Mucosa of descending colon (tissue), 3 donors: ENCODE data around the gene SEZ6L. TPM values are rescaled to one million over a fixed set of nuclear protein-coding genes. Genes with fewer than 3 reads are reported as not detected.

ENCODE experiments used
- ATAC-seq: fragments of 200-7000 bp; cut with Tn5 transposase; one replicate; pipeline ENCODE4 v1.9.1; 2020; ENCODE audit warnings: mild to moderate bottlenecking, moderate library complexity
- DNase-seq, 3 donors: peaks; one replicate each; pipeline ENCODE4 v3.0.0-alpha.2; 2020
- H3K36me3 ChIP-seq: fragments of 200-600 bp; one replicate; pipeline ENCODE4 v1.8.0; 2021; ENCODE audit warnings: low read depth, mild to moderate bottlenecking
- H3K4me1 ChIP-seq: fragments of 200-600 bp; one replicate; pipeline ENCODE4 v1.8.0; 2021; ENCODE audit warnings: low read depth, mild to moderate bottlenecking
- H3K4me3 ChIP-seq: fragments of 200-600 bp; one replicate; pipeline ENCODE4 v1.8.0; 2021; ENCODE audit warnings: mild to moderate bottlenecking
- H3K9me3 ChIP-seq: fragments of 200-600 bp; one replicate; pipeline ENCODE4 v1.8.0; 2021; ENCODE audit warnings: mild to moderate bottlenecking
- CTCF ChIP-seq: fragments of 200-600 bp; IDR thresholded peaks from one replicate; pipeline ENCODE4 v1.8.0; 2022; ENCODE audit warnings: antibody characterized with exemption, mild to moderate bottlenecking
- intact Hi-C, 2 donors: fragments of 100-400 bp; cut with DNase I in 1 of 2; cut with micrococcal nuclease in 1 of 2; formaldehyde crosslinking; loops; one replicate each; pipeline versions ENCODE4 v1.11.0 to v1.11.1; 2022; cut with DNase I, micrococcal nuclease
- total RNA-seq, 3 donors: library from RNA; stranded (reverse); fragmentation: NEBNext Ultra II Directional in 2 of 3; extraction: Animal tissue kit (Norgen Biotek cat#: 25700) in 2 of 3; gene quantifications; one replicate each; pipeline versions ENCODE4 v1.2.1 to v1.2.4, GENCODE V29; 2021 to 2023
- donor health status: DM: no; HTN: no; CAD: no; lungs with moderate emphysema.
- donor health status: DM: no; HTN: no; CAD: no.
- donor health status: DM: no; HTN: yes; CAD: no.

The SEZ6L gene
- total RNA-seq, 3 donors from 2014 or later: 0.09 to 2.0 TPM; not detected in 1

DNA sequence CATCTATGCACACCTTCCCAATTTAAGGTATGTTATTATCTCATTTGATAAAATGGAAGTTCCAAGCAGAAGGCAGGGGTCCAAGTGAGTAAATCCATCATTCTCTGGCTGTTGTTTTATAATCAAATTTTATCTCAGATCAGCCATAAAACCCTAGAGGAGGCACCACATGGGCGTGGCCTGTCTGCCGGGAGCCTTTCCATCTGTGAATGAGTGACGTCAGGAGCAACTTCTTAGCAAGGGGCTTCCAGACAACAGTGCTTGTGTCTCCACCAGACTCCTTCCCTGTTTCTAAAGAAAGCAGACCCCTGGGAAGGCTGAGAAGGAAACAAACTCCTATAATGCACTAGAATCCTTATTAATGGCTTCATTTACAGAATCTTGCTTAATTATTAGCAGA is 13.5 kb downstream of the SEZ6L start:
- no peak for TF ChIP-seq CTCF
- no peaks in the 10 kb centered on the region for H3K36me3 ChIP-seq
- no peak for ATAC-seq
- H3K4me1 ChIP-seq: no peaks in the 10 kb centered on the region
- no peak for DNase-seq
- H3K9me3 ChIP-seq: no peaks in the 10 kb centered on the region
- intact Hi-C loops: no loop called here
- no peak overlapping the region for H3K4me3 ChIP-seq

DNA sequence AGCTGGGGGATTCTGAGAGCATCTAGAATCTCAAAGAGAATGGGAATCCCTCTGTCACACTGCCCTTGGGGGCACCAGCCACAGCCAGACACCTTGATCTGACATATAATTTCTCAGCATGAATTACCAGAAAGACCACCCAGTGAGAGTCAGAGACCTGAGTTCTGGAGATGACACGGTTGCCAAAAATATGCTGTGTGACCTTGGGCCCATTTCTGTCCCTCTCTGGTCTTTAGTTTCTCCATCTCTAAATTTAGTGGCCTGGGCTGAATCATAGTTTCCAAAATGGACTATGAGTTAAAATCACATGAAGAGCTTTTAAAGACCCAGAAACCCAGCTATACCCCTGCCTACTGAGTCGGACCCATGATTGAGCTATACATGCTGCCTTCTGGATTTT is 15.9 kb downstream of the SEZ6L start:
- no peak for TF ChIP-seq CTCF
- intact Hi-C loops: no loop called here
- no peaks in the 10 kb centered on the region for H3K4me1 ChIP-seq
- H3K36me3 ChIP-seq: no peaks in the 10 kb centered on the region
- H3K4me3 ChIP-seq: no peak overlapping the region
- ATAC-seq (no peak), DNase-seq (no peak)
- H3K9me3 ChIP-seq: no peaks in the 10 kb centered on the region

GRCh38 chr22:26188341-26188740 is 19.1 kb downstream of the SEZ6L start:
- Histone ChIP-seq H3K4me3 (no peak overlapping the region), H3K36me3 (no peaks in the 10 kb centered on the region), H3K9me3 (no peaks in the 10 kb centered on the region), H3K4me1 (no peaks in the 10 kb centered on the region)
- intact Hi-C loops: no loop called here
- no peak for DNase-seq
- TF ChIP-seq CTCF: no peak
- no peak for ATAC-seq

DNA sequence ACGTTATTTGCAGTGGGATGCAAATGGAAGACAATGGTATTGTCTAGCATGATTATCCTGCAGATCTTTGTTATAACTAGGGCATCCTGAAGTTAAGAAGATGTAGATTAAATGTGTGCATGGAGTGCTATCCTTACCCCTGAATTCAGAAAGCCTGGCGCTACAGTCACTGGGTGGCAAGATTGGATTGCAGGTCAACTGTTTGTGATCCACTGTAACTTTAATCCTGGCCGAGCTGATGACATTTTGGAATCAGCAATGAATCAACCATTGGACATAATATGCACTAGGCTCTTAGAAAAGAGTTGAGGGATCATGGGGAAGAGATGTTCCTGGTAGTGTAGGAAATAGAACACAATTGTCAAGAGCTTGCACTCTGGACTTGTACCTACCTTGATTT is 25.1 kb downstream of the SEZ6L start:
- DNase-seq (no peak), ATAC-seq (no peak)
- intact Hi-C loops: no loop called here
- Histone ChIP-seq H3K9me3 (no peaks in the 10 kb centered on the region), H3K36me3 (no peaks in the 10 kb centered on the region), H3K4me1 (no peaks in the 10 kb centered on the region), H3K4me3 (no peak overlapping the region)
- TF ChIP-seq CTCF: no peak

- Histone ChIP-seq H3K36me3 (no peaks in the 10 kb centered on the region), H3K9me3 (no peaks in the 10 kb centered on the region), H3K4me3 (no peak overlapping the region), H3K4me1 (no peaks in the 10 kb centered on the region)
- intact Hi-C loops: no loop called here
- DNase-seq (no peak), ATAC-seq (no peak)
- no peak for TF ChIP-seq CTCF
Measured at GRCh38 chr22:26194877-26195276, 25.6 kb downstream of the SEZ6L start.

- intact Hi-C loops: no loop called here
- Histone ChIP-seq H3K36me3 (no peaks in the 10 kb centered on the region), H3K9me3 (no peaks in the 10 kb centered on the region), H3K4me1 (no peaks in the 10 kb centered on the region), H3K4me3 (no peak overlapping the region)
- TF ChIP-seq CTCF: no peak
- no peak for DNase-seq
- ATAC-seq: no peak
Measured at GRCh38 chr22:26196657-26197056, 27.4 kb downstream of the SEZ6L start.
